Mesothelial cell of epicardium (in vitro differentiated cells): ENCODE results near the gene PODXL. TPM values are rescaled to one million over a fixed set of nuclear protein-coding genes. Genes with fewer than 3 reads are reported as not detected.

Experiments used
- DNase-seq, 2 experiments: peaks; one replicate each; pipeline ENCODE4 v3.0.0; 2021; ENCODE audit warnings: low spot score in 2 of 2; ENCODE audit not compliant: unreplicated experiment in 2 of 2
- H3K27ac Mint-ChIP-seq: 2 replicates; pipeline ENCODE4 v1.8.0; 2021; ENCODE audit warnings: mixed read lengths
- H3K27me3 Mint-ChIP-seq: 2 replicates; pipeline ENCODE4 v1.8.0; 2021; ENCODE audit warnings: low read depth, mixed read lengths
- H3K36me3 Mint-ChIP-seq: 2 replicates; pipeline ENCODE4 v1.8.0; 2021; ENCODE audit warnings: mixed read lengths
- H3K4me1 Mint-ChIP-seq: 2 replicates; pipeline ENCODE4 v1.8.0; 2021; ENCODE audit warnings: mixed read lengths
- H3K4me3 Mint-ChIP-seq: 2 replicates; pipeline ENCODE4 v1.8.0; 2021; ENCODE audit warnings: mild to moderate bottlenecking, moderate library complexity, mixed read lengths
- H3K9me3 Mint-ChIP-seq: 2 replicates; pipeline ENCODE4 v1.8.0; 2021; ENCODE audit warnings: mixed read lengths
- total RNA-seq: library from RNA; stranded (reverse); gene quantifications from 3 replicates; pipeline ENCODE4 v1.2.1, GENCODE V29; 2021
- TF ChIP-seq, protein P1 (sequence below): fragments of 200-600 bp; sonication (generic); IDR thresholded peaks from one replicate; pipeline ENCODE4 v1.5.0; 2021; ENCODE audit warnings: antibody characterized with exemption; ENCODE audit not compliant: unreplicated experiment

PODXL gene
- total RNA-seq, 1 donor from 2014 or later = 213 TPM

DNA sequence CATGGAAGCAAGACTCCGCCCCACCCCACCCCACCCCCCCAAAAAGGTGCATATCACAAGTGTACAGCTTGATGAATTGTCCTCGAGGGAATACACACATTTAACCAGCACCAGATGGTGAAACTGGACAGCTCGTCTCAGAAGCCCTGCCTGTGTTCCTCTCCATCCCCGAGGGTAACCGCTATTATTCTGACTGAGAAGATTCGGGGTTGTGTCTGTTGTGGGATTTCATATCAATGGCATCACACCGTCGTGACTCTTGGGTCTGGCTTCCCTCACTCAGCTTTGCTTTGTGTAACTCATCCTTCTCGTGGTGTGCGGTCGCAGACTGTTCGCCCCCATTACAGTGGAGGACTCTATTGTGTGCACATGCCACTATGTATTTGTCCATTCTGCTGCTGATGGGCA is 18.9 kb downstream of the PODXL start:
- no peak overlapping the region for H3K4me3 Mint-ChIP-seq
- H3K27me3 Mint-ChIP-seq = no peaks in the 10 kb centered on the region
- peaks cover 30% of the 10 kb centered on the region for H3K4me1 Mint-ChIP-seq
- TF ChIP-seq, protein P1, sequence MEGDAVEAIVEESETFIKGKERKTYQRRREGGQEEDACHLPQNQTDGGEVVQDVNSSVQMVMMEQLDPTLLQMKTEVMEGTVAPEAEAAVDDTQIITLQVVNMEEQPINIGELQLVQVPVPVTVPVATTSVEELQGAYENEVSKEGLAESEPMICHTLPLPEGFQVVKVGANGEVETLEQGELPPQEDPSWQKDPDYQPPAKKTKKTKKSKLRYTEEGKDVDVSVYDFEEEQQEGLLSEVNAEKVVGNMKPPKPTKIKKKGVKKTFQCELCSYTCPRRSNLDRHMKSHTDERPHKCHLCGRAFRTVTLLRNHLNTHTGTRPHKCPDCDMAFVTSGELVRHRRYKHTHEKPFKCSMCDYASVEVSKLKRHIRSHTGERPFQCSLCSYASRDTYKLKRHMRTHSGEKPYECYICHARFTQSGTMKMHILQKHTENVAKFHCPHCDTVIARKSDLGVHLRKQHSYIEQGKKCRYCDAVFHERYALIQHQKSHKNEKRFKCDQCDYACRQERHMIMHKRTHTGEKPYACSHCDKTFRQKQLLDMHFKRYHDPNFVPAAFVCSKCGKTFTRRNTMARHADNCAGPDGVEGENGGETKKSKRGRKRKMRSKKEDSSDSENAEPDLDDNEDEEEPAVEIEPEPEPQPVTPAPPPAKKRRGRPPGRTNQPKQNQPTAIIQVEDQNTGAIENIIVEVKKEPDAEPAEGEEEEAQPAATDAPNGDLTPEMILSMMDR = no peak
- no peaks in the 10 kb centered on the region for H3K9me3 Mint-ChIP-seq
- no peak for DNase-seq
- H3K36me3 Mint-ChIP-seq = peaks cover 4% of the 10 kb centered on the region
- H3K27ac Mint-ChIP-seq = peak overlapping the region; percentile 90

DNA sequence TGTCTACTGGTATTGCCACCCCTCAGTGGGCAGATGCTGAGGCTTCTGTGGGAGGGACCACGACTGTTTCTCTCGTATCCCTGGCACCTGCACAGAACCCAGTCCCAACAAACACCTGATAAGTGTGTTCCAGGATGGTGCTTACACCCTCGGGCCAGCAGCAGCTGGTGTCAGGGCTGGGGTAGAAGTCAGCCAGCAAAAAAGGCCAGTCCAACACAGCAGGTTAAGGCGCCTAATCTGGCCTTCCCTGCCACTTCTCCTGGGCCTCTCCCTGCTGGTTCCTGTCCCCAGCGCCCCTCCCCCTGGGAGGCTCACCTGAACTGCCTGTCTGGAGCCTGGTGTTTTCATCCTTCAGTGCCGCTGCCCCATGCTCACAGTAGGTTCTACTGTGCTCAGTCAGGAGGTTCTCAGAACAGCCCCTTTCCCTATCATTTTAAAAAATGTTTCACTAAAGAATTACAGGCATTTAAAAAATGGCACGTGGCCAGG is 20.0 kb downstream of the PODXL start:
- DNase-seq = no peak
- Mint-ChIP-seq H3K4me1 (peaks cover 27% of the 10 kb centered on the region), H3K36me3 (peaks cover 7% of the 10 kb centered on the region), H3K9me3 (no peaks in the 10 kb centered on the region), H3K27ac (peak overlapping the region; percentile 59), H3K27me3 (no peaks in the 10 kb centered on the region), H3K4me3 (no peak overlapping the region)
- TF ChIP-seq, protein P1 = no peak

DNA sequence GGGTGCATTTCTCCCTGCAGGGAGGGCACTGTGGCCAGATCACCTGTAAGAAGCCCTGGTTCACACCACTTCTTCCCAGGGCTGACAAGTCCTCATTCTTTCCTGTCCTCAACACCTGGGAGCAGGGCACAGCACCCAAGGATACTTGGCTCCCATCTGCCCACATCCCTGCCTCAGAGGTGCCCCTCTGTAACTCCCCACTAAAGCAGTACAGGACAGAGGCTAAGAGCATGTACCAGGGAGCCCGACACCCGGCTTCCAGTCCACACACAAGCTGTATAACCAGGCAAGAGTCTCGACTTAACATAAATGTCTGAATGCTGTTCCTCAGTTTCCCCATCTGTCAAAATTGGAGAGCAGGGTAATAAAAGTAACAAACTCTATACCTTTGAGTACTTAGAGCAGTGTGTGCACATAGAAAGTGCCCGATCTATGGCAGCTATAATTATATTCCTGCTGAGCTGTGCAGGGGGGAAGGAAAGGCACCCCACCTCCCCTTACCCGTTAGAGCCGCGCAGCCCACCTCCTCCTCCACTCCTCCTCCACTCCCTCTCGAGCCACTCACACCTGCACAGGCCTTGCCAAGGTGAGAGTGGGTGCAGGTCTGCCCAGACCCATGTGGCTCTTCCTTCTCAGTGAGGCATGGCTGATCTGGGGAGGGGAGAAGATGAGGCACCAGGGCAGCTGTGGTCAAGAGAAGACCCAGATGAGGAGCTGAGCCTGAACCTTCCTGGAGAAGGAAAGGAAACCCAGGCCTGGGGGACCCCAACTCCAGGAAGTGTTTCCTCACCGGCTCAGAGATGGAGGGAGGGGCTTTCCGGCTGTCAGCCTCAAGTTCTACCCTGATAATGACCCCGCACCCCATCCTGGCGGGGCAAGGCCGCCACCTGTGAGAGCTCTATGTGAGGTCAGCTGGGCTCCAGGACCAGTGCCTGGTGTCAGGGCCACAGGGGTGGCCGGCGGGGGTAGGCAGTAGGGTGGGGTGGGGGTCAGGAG is 22.6 kb downstream of the PODXL start:
- H3K4me1 Mint-ChIP-seq = peaks cover 21% of the 10 kb centered on the region
- DNase-seq = no peak
- H3K4me3 Mint-ChIP-seq = no peak overlapping the region
- TF ChIP-seq, protein P1 = no peak
- no peaks in the 10 kb centered on the region for H3K27me3 Mint-ChIP-seq
- no peaks in the 10 kb centered on the region for H3K9me3 Mint-ChIP-seq
- H3K36me3 Mint-ChIP-seq = peaks cover 4% of the 10 kb centered on the region
- peak overlapping the region; percentile 53 for H3K27ac Mint-ChIP-seq

DNA sequence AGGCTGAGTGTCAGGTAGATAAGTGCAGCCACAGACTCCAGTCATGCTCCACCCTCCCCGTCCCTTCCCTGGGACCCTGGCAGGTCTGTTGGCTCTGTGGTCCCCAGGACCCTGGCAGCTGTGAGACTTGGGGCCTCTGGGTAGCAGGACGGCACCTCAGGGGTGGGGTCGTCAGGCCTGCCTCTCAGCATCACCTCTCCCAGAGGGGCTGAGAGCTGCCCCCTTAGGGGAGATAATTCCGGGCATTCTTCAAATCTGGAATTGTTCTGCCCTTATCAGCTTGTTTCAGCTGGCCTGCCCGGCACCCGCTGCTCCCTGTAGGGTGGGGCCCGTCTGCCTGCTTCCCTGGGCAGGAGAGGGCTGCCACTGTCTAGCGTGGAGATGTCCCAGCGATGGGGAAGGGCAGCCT is 23.3 kb downstream of the PODXL start:
- H3K36me3 Mint-ChIP-seq = peaks cover 4% of the 10 kb centered on the region
- H3K27ac Mint-ChIP-seq = peak overlapping the region; percentile 53
- H3K9me3 Mint-ChIP-seq = no peaks in the 10 kb centered on the region
- no peak for DNase-seq
- no peak overlapping the region for H3K4me3 Mint-ChIP-seq
- H3K4me1 Mint-ChIP-seq = peaks cover 14% of the 10 kb centered on the region
- H3K27me3 Mint-ChIP-seq = no peaks in the 10 kb centered on the region
- TF ChIP-seq, protein P1 = no peak

DNA sequence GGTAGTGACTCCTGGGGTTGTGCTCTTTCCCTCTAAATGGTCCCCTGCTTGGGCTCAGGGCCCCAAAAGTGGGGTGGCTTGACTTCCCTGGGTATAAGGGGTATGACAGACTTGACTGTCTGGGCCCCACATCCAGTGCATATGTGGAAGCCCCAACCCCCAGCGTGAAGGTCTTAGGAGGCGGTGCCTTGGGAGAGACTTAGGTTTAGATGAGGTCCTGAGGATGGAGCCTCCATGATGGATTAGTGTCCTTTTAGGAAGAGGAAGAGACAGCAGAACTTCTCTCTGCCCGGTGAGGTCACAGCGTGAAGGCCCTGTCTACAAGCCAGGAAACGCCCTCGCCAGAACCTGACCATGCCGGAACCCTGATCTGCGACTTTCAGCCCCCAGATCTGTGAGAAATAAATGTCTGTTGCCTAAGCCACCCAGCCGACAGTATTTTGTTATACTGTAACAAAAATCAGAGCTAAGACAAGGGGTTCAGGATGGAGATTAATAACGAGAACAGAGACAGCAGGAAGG is 23.8 kb downstream of the PODXL start:
- Mint-ChIP-seq H3K9me3 (no peaks in the 10 kb centered on the region), H3K27ac (peak overlapping the region; percentile 50), H3K4me3 (no peak overlapping the region), H3K4me1 (peaks cover 9% of the 10 kb centered on the region), H3K27me3 (no peaks in the 10 kb centered on the region), H3K36me3 (peaks cover 4% of the 10 kb centered on the region)
- TF ChIP-seq, protein P1 = no peak
- no peak for DNase-seq
